Measurements from ENCODE around the gene ADAMTS7.
"Not testable (repeated sequence)": the region's sequence is repeated elsewhere in the genome, so short reads cannot be mapped to it uniquely, and the experiment has no call there.

ADAMTS7 gene

GRCh38 chr15:78747877-78748276 is 63.4 kb downstream of the ADAMTS7 start:
- H3K4me1 ChIP-seq (ENCODE audit: control insufficient read depth, insufficient read depth, low read length); H3K27ac ChIP-seq (ENCODE audit: extremely low read depth, low read depth, low read length); H3K36me3 ChIP-seq (ENCODE audit: control insufficient read depth in 2 of 2, insufficient read depth in 1 of 2, low read length in 2 of 2); H3K9me3 ChIP-seq (ENCODE audit: control insufficient read depth, insufficient read depth, low read depth, low read length); POLR2A ChIA-PET; H3K4me3 ChIP-seq (ENCODE audit: low read depth, low read length); CTCF ChIA-PET: not testable (repeated sequence)
- TF ChIP-seq ZBTB17 (tag by site-specific recombination; IDR thresholded peaks at IDR 0.05) = peak; percentile 30; the same call in 1 of the 2 replicates

DNA sequence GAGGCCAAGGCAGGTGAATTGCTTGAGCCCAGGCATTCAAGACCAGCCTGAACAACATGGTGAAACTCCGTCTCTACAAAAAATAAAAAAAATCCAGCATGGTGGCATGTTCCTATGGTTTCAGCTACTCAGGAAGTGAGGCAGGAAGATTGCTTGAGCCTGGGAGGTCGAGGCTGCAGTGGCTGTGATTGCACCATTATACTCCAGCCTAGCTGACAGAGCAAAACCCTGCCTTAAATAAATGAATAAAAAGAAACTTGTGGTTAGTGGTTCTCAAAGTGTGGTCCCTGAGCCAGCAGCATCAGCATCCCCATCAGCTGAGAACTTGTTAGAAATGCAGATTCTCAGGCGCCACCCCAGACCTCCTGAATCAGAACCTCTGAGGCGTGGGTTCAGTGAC is 69.6 kb downstream of the ADAMTS7 start:
- H3K4me3 ChIP-seq (ENCODE audit: low read depth, low read length); H3K27ac ChIP-seq (ENCODE audit: extremely low read depth, low read depth, low read length); H3K36me3 ChIP-seq (ENCODE audit: control insufficient read depth in 2 of 2, insufficient read depth in 1 of 2, low read length in 2 of 2); H3K9me3 ChIP-seq (ENCODE audit: control insufficient read depth, insufficient read depth, low read depth, low read length); H3K4me1 ChIP-seq (ENCODE audit: control insufficient read depth, insufficient read depth, low read length): not testable (repeated sequence)
- POLR2A ChIA-PET = interaction anchor here (1.4 kb wide), 1 partner anchor 442 kb away, joined by 4 read pairs; the partner anchor contains the start of gene SKIC8
- CTCF ChIA-PET = interaction anchor here (0.8 to 4.3 kb wide), 5 partner anchors 15 to 123 kb away, joined by 3 to 37 read pairs (median 5); no protein-coding TSS in a partner anchor

DNA sequence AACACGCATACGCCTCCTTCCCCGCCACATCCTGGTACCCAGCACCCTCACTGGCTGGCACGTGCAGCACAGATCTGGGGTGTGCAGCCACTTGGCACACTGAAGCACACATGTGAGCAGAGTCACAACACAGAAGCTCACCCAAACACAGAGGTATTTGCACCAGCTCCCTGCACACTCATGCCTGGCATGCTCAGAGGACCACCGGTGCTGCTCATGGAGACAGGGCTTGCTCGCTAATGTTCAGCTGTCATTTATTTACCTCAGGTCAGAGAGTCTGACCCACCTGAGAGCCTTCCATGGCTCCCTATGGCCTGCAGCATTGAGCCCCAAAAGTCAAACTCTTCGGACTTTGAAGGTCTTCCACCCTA is 70.4 kb downstream of the ADAMTS7 start:
- H3K9me3 ChIP-seq (ENCODE audit: control insufficient read depth, insufficient read depth, low read depth, low read length) = no peaks in the 10 kb centered on the region
- ChIA-PET POLR2A (interaction anchor here (1.4 kb wide), 1 partner anchor 441 kb away, joined by 4 read pairs; the partner anchor contains the start of gene SKIC8), CTCF (interaction anchor here (0.6 to 4.3 kb wide), 12 partner anchors 12 to 1003 kb away, joined by 3 to 37 read pairs (median 4); partner anchors contain the start of gene CHRNA3)
- no peaks in the 10 kb centered on the region for H3K36me3 ChIP-seq (ENCODE audit: control insufficient read depth in 2 of 2, insufficient read depth in 1 of 2, low read length in 2 of 2)
- no peak for TF ChIP-seq ZNF48 (tag by site-specific recombination; IDR thresholded peaks at IDR 0.05)
- H3K4me1 ChIP-seq (ENCODE audit: control insufficient read depth, insufficient read depth, low read length) = no peaks in the 10 kb centered on the region
- no peak overlapping the region for H3K27ac ChIP-seq (ENCODE audit: extremely low read depth, low read depth, low read length)
- no peak overlapping the region for H3K4me3 ChIP-seq (ENCODE audit: low read depth, low read length)

- ChIA-PET CTCF (interaction anchor here (0.5 to 4.3 kb wide), 14 partner anchors 12 to 1002 kb away, joined by 3 to 37 read pairs (median 4); partner anchors contain the start of gene CHRNA3), POLR2A (interaction anchor here (0.6 to 1.4 kb wide), 2 partner anchors 132 to 440 kb away, joined by 4 to 5 read pairs; partner anchors contain the start of genes MORF4L1 and SKIC8)
- no peak overlapping the region for H3K4me3 ChIP-seq (ENCODE audit: low read depth, low read length)
- no peaks in the 10 kb centered on the region for H3K9me3 ChIP-seq (ENCODE audit: control insufficient read depth, insufficient read depth, low read depth, low read length)
- no peaks in the 10 kb centered on the region for H3K36me3 ChIP-seq (ENCODE audit: control insufficient read depth in 2 of 2, insufficient read depth in 1 of 2, low read length in 2 of 2)
- H3K27ac ChIP-seq (ENCODE audit: extremely low read depth, low read depth, low read length) = no peak overlapping the region
- TF ChIP-seq, protein P1, sequence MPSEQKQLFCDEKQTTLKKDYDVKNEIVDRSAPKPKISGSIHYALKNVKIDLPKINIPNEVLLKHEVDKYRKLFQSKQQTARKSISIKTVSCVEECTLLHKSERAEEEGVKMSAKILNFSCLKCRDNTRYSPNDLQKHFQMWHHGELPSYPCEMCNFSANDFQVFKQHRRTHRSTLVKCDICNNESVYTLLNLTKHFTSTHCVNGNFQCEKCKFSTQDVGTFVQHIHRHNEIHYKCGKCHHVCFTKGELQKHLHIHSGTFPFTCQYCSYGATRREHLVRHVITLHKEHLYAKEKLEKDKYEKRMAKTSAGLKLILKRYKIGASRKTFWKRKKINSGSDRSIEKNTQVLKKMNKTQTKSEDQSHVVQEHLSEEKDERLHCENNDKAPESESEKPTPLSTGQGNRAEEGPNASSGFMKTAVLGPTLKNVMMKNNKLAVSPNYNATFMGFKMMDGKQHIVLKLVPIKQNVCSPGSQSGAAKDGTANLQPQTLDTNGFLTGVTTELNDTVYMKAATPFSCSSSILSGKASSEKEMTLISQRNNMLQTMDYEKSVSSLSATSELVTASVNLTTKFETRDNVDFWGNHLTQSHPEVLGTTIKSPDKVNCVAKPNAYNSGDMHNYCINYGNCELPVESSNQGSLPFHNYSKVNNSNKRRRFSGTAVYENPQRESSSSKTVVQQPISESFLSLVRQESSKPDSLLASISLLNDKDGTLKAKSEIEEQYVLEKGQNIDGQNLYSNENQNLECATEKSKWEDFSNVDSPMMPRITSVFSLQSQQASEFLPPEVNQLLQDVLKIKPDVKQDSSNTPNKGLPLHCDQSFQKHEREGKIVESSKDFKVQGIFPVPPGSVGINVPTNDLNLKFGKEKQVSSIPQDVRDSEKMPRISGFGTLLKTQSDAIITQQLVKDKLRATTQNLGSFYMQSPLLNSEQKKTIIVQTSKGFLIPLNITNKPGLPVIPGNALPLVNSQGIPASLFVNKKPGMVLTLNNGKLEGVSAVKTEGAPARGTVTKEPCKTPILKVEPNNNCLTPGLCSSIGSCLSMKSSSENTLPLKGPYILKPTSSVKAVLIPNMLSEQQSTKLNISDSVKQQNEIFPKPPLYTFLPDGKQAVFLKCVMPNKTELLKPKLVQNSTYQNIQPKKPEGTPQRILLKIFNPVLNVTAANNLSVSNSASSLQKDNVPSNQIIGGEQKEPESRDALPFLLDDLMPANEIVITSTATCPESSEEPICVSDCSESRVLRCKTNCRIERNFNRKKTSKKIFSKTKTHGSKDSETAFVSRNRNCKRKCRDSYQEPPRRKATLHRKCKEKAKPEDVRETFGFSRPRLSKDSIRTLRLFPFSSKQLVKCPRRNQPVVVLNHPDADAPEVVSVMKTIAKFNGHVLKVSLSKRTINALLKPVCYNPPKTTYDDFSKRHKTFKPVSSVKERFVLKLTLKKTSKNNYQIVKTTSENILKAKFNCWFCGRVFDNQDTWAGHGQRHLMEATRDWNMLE (tag by site-specific recombination; conservative IDR thresholded peaks at IDR 0.05; ENCODE audit: low read depth) = no peak
- TF ChIP-seq ZBTB17 (tag by site-specific recombination; IDR thresholded peaks at IDR 0.05) (0 out of 2 replicates have a peak, but pooled peaks have one; percentile 23), ZNF768 (tag by site-specific recombination; IDR thresholded peaks at IDR 0.05) (no peak), ZNF112 (tag by site-specific recombination; IDR thresholded peaks at IDR 0.05) (no peak), ZNF600 (tag by site-specific recombination; IDR thresholded peaks at IDR 0.05) (no peak)
- TF ChIP-seq, protein P2, sequence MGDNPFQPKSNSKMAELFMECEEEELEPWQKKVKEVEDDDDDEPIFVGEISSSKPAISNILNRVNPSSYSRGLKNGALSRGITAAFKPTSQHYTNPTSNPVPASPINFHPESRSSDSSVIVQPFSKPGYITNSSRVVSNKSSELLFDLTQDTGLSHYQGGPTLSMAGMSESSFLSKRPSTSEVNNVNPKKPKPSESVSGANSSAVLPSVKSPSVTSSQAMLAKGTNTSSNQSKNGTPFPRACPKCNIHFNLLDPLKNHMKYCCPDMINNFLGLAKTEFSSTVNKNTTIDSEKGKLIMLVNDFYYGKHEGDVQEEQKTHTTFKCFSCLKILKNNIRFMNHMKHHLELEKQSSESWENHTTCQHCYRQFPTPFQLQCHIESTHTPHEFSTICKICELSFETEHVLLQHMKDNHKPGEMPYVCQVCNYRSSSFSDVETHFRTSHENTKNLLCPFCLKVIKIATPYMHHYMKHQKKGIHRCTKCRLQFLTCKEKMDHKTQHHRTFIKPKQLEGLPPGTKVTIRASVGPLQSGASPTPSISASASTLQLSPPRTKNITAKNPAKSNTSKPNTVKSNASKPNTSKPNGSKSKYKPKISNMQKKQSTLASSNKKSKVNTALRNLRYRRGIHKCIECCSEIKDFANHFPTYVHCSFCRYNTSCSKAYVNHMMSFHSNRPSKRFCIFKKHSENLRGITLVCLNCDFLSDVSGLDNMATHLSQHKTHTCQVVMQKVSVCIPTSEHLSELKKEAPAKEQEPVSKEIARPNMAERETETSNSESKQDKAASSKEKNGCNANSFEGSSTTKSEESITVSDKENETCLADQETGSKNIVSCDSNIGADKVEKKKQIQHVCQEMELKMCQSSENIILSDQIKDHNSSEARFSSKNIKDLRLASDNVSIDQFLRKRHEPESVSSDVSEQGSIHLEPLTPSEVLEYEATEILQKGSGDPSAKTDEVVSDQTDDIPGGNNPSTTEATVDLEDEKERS (tag by site-specific recombination; IDR thresholded peaks at IDR 0.05) = no peak
- no peaks in the 10 kb centered on the region for H3K4me1 ChIP-seq (ENCODE audit: control insufficient read depth, insufficient read depth, low read length)
Observed at GRCh38 chr15:78739996-78740903, 71.0 kb downstream of the ADAMTS7 start.
